Transverse colon (tissue), 4 donors: ENCODE measurements around the gene ST8SIA6. TPM values are rescaled to one million over a fixed set of nuclear protein-coding genes. Genes with fewer than 3 reads are reported as not detected.

Experiments
- DNase-seq: peaks from one replicate; pipeline ENCODE4 v3.0.0-alpha.2; 2019
- H3K27ac ChIP-seq, 4 donors: fragments of 200-600 bp; sonication (generic); 2 replicates each; pipeline ENCODE4 v1.5.1; 2016 to 2018; ENCODE audit warnings: inconsistent platforms in 4 of 4
- H3K27me3 ChIP-seq: fragments of 200-600 bp; sonication (generic); 2 replicates; pipeline ENCODE4 v1.5.1; 2017; ENCODE audit warnings: inconsistent platforms
- H3K36me3 ChIP-seq, 4 donors: fragments of 200-600 bp; sonication (generic); 2 replicates each; pipeline ENCODE4 v1.5.1; 2017 to 2019; ENCODE audit warnings: inconsistent platforms in 4 of 4
- H3K4me1 ChIP-seq, 4 donors: fragments of 200-600 bp; sonication (generic); 2 replicates each; pipeline ENCODE4 v1.5.1; 2017 to 2020; ENCODE audit warnings: inconsistent platforms in 4 of 4
- H3K4me3 ChIP-seq, 4 donors: fragments of 200-600 bp; sonication (generic); 1 replicate in 1 of 4; 2 replicates in 3 of 4; pipeline versions ENCODE4 v1.5.1 to v1.6.1; 2017 to 2019; ENCODE audit warnings: inconsistent platforms in 4 of 4
- H3K9me3 ChIP-seq, 2 donors: fragments of 200-600 bp; sonication (generic); 2 replicates each; pipeline ENCODE4 v1.5.1; 2017 to 2019; ENCODE audit warnings: inconsistent platforms in 2 of 2
- CTCF ChIP-seq, 5 experiments: fragments of 200-600 bp in 3 of 5; fragments of 450-650 bp in 2 of 5; sonication (generic) in 3 of 5; IDR thresholded peaks; 1 replicate in 2 of 5; 2 replicates in 3 of 5; pipeline ENCODE4 v1.5.1; 2016 to 2017; ENCODE audit warnings: antibody characterized with exemption in 5 of 5, inconsistent platforms in 3 of 5, mild to moderate bottlenecking in 2 of 5, moderate library complexity in 1 of 5
- EP300 ChIP-seq: sonication (generic); formaldehyde crosslinking; IDR thresholded peaks from one replicate; pipeline ENCODE4 v1.6.1; 2017; ENCODE audit warnings: antibody characterized with exemption, low read depth
- POLR2A ChIP-seq: fragments of 450-650 bp; IDR thresholded peaks from one replicate; pipeline ENCODE4 v1.6.1; 2016; ENCODE audit warnings: antibody characterized with exemption, mild to moderate bottlenecking, moderate library complexity
- POLR2AphosphoS5 ChIP-seq, 3 donors: sonication (generic); formaldehyde crosslinking; IDR thresholded peaks; one replicate each; pipeline ENCODE4 v1.6.1; 2016; ENCODE audit warnings: antibody characterized with exemption in 3 of 3
- WGBS, 2 donors: methylation state at CpG; one replicate each; pipeline ENCODE4 v1.1.5; 2018; ENCODE audit warnings: low coverage in 1 of 2; 5-methylcytosine and 5-hydroxymethylcytosine counted together
- in situ Hi-C, 4 donors: fragments of 200-750 bp; cut with MboI; loops; one replicate each; pipeline versions ENCODE4 v1.15.0 to v1.15.1; 2017; ENCODE audit warnings: low sequenced_read_pairs in 3 of 4, low pct_ligation_motif_present in 1 of 4, low pct_unique_long_range_greater_than_20kb in 1 of 4
- intact Hi-C: fragments of 100-400 bp; cut with DNase I; formaldehyde crosslinking; loops from one replicate; pipeline ENCODE4 v1.15.1; 2023; ENCODE audit warnings: low total_unique reads
- total RNA-seq, 4 donors: library from RNA; depleted of rRNA; stranded (reverse); fragments of >200 nt; gene quantifications; one replicate each; pipeline ENCODE4 v1.1.0, GENCODE V29; 2016

ST8SIA6 gene
- total RNA-seq, 4 donors from 2014 or later, result 0.64 to 1.2 TPM; not detected in 2

- Histone ChIP-seq H3K4me1 (no peaks in the 10 kb centered on the region), H3K9me3 (no peaks in the 10 kb centered on the region), H3K4me3 (no peak overlapping the region), H3K36me3 (no peaks in the 10 kb centered on the region), H3K27me3 (no peaks in the 10 kb centered on the region), H3K27ac (no peak overlapping the region)
- TF ChIP-seq CTCF (IDR thresholded peaks at IDR 0.05), result no peak
- TF ChIP-seq POLR2AphosphoS5 (IDR thresholded peaks at IDR 0.05), result no peak
- TF ChIP-seq EP300, result no peak
- no peak for TF ChIP-seq POLR2A
- intact Hi-C loops, result no loop called here
- DNase-seq, result no peak
- in situ Hi-C loops, result no loop called here
- 26 to 35% methylated on average over 5 of the region's 5 CpGs for WGBS, 2 donors
Observed at GRCh38 chr10:17474595-17475323, 20.4 kb upstream of the ST8SIA6 start.

GRCh38 chr10:17473228-17473950 lies 19.0 kb upstream of the ST8SIA6 start:
- Histone ChIP-seq H3K4me3 (no peak overlapping the region), H3K4me1 (no peaks in the 10 kb centered on the region), H3K27ac (no peak overlapping the region), H3K36me3 (no peaks in the 10 kb centered on the region), H3K27me3 (no peaks in the 10 kb centered on the region), H3K9me3 (no peaks in the 10 kb centered on the region)
- TF ChIP-seq POLR2AphosphoS5 (IDR thresholded peaks at IDR 0.05) (no peak), POLR2A (no peak), EP300 (no peak), CTCF (IDR thresholded peaks at IDR 0.05) (no peak)
- no peak for DNase-seq
- in situ Hi-C loops (no loop called here), intact Hi-C loops (no loop called here)
- 57 to 73% methylated on average over 8 to 11 of the region's 11 CpGs for WGBS, 2 donors

GRCh38 chr10:17472481-17473227 lies 18.3 kb upstream of the ST8SIA6 start:
- in situ Hi-C loops (no loop called here), intact Hi-C loops (no loop called here)
- no peaks in the 10 kb centered on the region for H3K4me1 ChIP-seq
- 78 to 100% methylated on average over 2 to 3 of the region's 3 CpGs for WGBS, 2 donors
- TF ChIP-seq EP300 (no peak), POLR2AphosphoS5 (IDR thresholded peaks at IDR 0.05) (no peak)
- no peaks in the 10 kb centered on the region for H3K9me3 ChIP-seq
- no peaks in the 10 kb centered on the region for H3K27me3 ChIP-seq
- DNase-seq, result no peak
- no peak overlapping the region for H3K4me3 ChIP-seq
- no peaks in the 10 kb centered on the region for H3K36me3 ChIP-seq
- no peak overlapping the region for H3K27ac ChIP-seq

GRCh38 chr10:17470246-17470645 lies 15.9 kb upstream of the ST8SIA6 start:
- in situ Hi-C loops (no loop called here), intact Hi-C loops (no loop called here)
- WGBS, 2 donors, result 86 to 100% methylated on average over 1 to 5 of the region's 5 CpGs

More at GRCh38 chr10:17470246-17470645, 15.9 kb upstream of the ST8SIA6 start:
- no peak overlapping the region for H3K27ac ChIP-seq
- H3K9me3 ChIP-seq, result no peaks in the 10 kb centered on the region
- no peak for DNase-seq
- H3K27me3 ChIP-seq, result no peaks in the 10 kb centered on the region
- no peaks in the 10 kb centered on the region for H3K36me3 ChIP-seq
- TF ChIP-seq CTCF (IDR thresholded peaks at IDR 0.05), result no peak
- no peak for TF ChIP-seq EP300
- TF ChIP-seq POLR2AphosphoS5 (IDR thresholded peaks at IDR 0.05), result no peak
- no peak for TF ChIP-seq POLR2A
- H3K4me3 ChIP-seq, result no peak overlapping the region
- no peaks in the 10 kb centered on the region for H3K4me1 ChIP-seq
